K562 (cell line): Measurements from ENCODE around the gene CEP44. TPM values are rescaled to one million over a fixed set of nuclear protein-coding genes. Genes with fewer than 3 reads are reported as not detected.
A peak's percentile ranks its signal among the peaks of the same experiment; 100 is the strongest.

ENCODE experiments used
- BCL6 ChIP-seq: fragments of 250-450 bp; sonication (Bioruptor Pico); IDR thresholded peaks from 2 replicates; pipeline ENCODE4 v1.4.0; 2020
- CC2D1A ChIP-seq: fragments of 450-650 bp; IDR thresholded peaks from 2 replicates; pipeline ENCODE4 v1.6.1; 2017; ENCODE audit warnings: mild to moderate bottlenecking
- FUS ChIP-seq: fragments of 200-400 bp; formaldehyde crosslinking; optimal IDR thresholded peaks from 2 replicates; pipeline ENCODE3; 2017; ENCODE audit warnings: low read depth, low read length
- HDAC1 ChIP-seq, 2 experiments: fragments of 450-650 bp; IDR thresholded peaks; 2 replicates each; pipeline ENCODE4 v1.6.1; 2016 to 2017; ENCODE audit warnings: inconsistent platforms in 1 of 2, mild to moderate bottlenecking in 1 of 2, moderate library complexity in 1 of 2
- HINFP ChIP-seq: fragments of 450-650 bp; conservative IDR thresholded peaks from 2 replicates; pipeline ENCODE4 v1.6.1; 2016; ENCODE audit warnings: missing genetic modification characterization, low read depth, mild to moderate bottlenecking, control low read depth, missing compliant biosample characterization
- KAT2B ChIP-seq: IDR thresholded peaks from one replicate; pipeline ENCODE4 v1.6.1; 2012; ENCODE audit warnings: low read depth, mild to moderate bottlenecking, control low read depth, inconsistent platforms, low read length, moderate library complexity
- KLF16 ChIP-seq: IDR thresholded peaks from 2 replicates; pipeline ENCODE4 v1.6.1; 2016; ENCODE audit warnings: antibody characterized with exemption
- NFATC3 ChIP-seq: fragments of 450-650 bp; IDR thresholded peaks from 2 replicates; pipeline ENCODE4 v1.6.1; 2017; ENCODE audit warnings: mild to moderate bottlenecking
- NFE2 ChIP-seq: IDR thresholded peaks from 2 replicates; pipeline ENCODE4 v1.6.1; 2014; ENCODE audit warnings: antibody characterized with exemption, low read depth
- NFRKB ChIP-seq: fragments of 450-650 bp; IDR thresholded peaks from 2 replicates; pipeline ENCODE4 v1.6.1; 2016; ENCODE audit warnings: low read depth
- NR1H2 ChIP-seq: sonication (generic); formaldehyde crosslinking; IDR thresholded peaks from 2 replicates; pipeline ENCODE4 v1.4.0; 2020; ENCODE audit warnings: mild to moderate bottlenecking, missing genetic modification reagents
- PREB ChIP-seq: sonication (generic); formaldehyde crosslinking; IDR thresholded peaks from 2 replicates; pipeline ENCODE4 v1.8.1; 2023; ENCODE audit warnings: mild to moderate bottlenecking, missing genetic modification reagents
- PTRF ChIP-seq: fragments of 450-650 bp; IDR thresholded peaks from 2 replicates; pipeline ENCODE4 v1.6.1; 2016; ENCODE audit warnings: mild to moderate bottlenecking, missing genetic modification characterization, missing compliant biosample characterization
- RCOR1 ChIP-seq, 2 experiments: IDR thresholded peaks; 2 replicates each; pipeline ENCODE4 v1.6.1; 2012; ENCODE audit warnings: low read depth in 2 of 2, low read length in 2 of 2, borderline replicate concordance in 1 of 2, improper control_type of control experiment in 1 of 2
- SRSF1 ChIP-seq: fragments of 200-400 bp; formaldehyde crosslinking; IDR thresholded peaks from 2 replicates; pipeline ENCODE4 v1.6.1; 2017; ENCODE audit warnings: mild to moderate bottlenecking, low read depth, low read length, moderate library complexity
- TARDBP ChIP-seq: fragments of 450-650 bp; IDR thresholded peaks from 2 replicates; pipeline ENCODE4 v1.6.1; 2016
- TBL1XR1 ChIP-seq, 2 experiments: IDR thresholded peaks; 2 replicates each; pipeline ENCODE4 v1.6.1; 2012; ENCODE audit warnings: improper control_type of control experiment in 2 of 2, low read length in 2 of 2, mild to moderate bottlenecking in 1 of 2
- TOE1 ChIP-seq, 2 experiments: fragments of 450-650 bp in 1 of 2; sonication (generic) in 1 of 2; formaldehyde crosslinking in 1 of 2; IDR thresholded peaks; 2 replicates each; pipeline versions ENCODE4 v1.7.1 to v1.8.0; 2016 to 2022; ENCODE audit warnings: borderline replicate concordance in 2 of 2, mild to moderate bottlenecking in 2 of 2, antibody characterized with exemption in 1 of 2, inconsistent platforms in 1 of 2, low read depth in 1 of 2, missing genetic modification reagents in 1 of 2, moderate library complexity in 1 of 2
- ZKSCAN8 ChIP-seq: fragments of 200-800 bp; sonication (Bioruptor generic); IDR thresholded peaks from 2 replicates; pipeline ENCODE4 v1.6.1; 2016; ENCODE audit warnings: missing genetic modification characterization, missing compliant biosample characterization
- ZNF436 ChIP-seq: fragments of 250-450, 450-650 bp; sonication (Bioruptor Pico); formaldehyde crosslinking; IDR thresholded peaks from 2 replicates; pipeline ENCODE4 v1.7.0; 2020; ENCODE audit warnings: mild to moderate bottlenecking
- ZNF764 ChIP-seq: fragments of 250-450 bp; sonication (Bioruptor Pico); IDR thresholded peaks from 2 replicates; pipeline ENCODE4 v1.4.0; 2020; ENCODE audit warnings: low read depth, mild to moderate bottlenecking, moderate library complexity
- ZNF79 ChIP-seq: fragments of 250-450 bp; sonication (Bioruptor Pico); IDR thresholded peaks from 2 replicates; pipeline ENCODE4 v1.4.0; 2020; ENCODE audit warnings: low read depth, mild to moderate bottlenecking, moderate library complexity
- polyA plus RNA-seq, 8 experiments: library from polyadenylated mRNA; depleted of rRNA in 4 of 8; stranded (reverse) in 5 of 8; unstranded in 3 of 8; fragments of >200 nt; fragmentation: Nextera tagmentation in 2 of 8; fragmentation: Illumina TruSeq in 1 of 8; extraction: Ambion mirVana in 2 of 8; extraction: Trizol in 1 of 8; gene quantifications; 2 replicates each; pipeline versions ENCODE4 v1.2.1 to v1.2.3, GENCODE V29; 2011 to 2014; ENCODE audit warnings: inconsistent platforms in 1 of 8, missing spikeins in 1 of 8
- total RNA-seq, 7 experiments: library from RNA; depleted of rRNA in 6 of 7; stranded (reverse); fragments of >200 nt in 6 of 7; fragmentation: Illumina TruSeq in 2 of 7; extraction: Trizol in 2 of 7; gene quantifications; 2 replicates each; pipeline versions ENCODE4 v1.2.1 to v1.2.3, GENCODE V29; 2011 to 2021; ENCODE audit warnings: low replicate concordance in 1 of 7
- TF ChIP-seq, protein P1 (sequence below), 2 experiments: fragments of 450-650 bp; conservative IDR thresholded peaks; 2 replicates each; pipeline ENCODE4 v1.6.1; 2017; ENCODE audit warnings: mild to moderate bottlenecking in 2 of 2, moderate library complexity in 2 of 2
- TF ChIP-seq, protein P2 (sequence below): fragments of 450-650 bp; formaldehyde crosslinking; IDR thresholded peaks from 2 replicates; pipeline ENCODE4 v1.4.0; 2020; ENCODE audit warnings: mild to moderate bottlenecking, mixed read lengths

The CEP44 gene
- total and polyA plus RNA-seq, 9 of the 15 experiments (the other 6 are each of a cell fraction or from before 2014, with no cell fraction given): 19.6 to 45.0 (median 24.4) TPM

- no peak for TF ChIP-seq BCL6 (CRISPR knock-in tag)
- peak; percentile 40; the same call in 1 of the 2 replicates for TF ChIP-seq NFE2
- no peak for TF ChIP-seq SRSF1
- TF ChIP-seq KLF16: no peak
- TF ChIP-seq ZKSCAN8: no peak
- no peak for TF ChIP-seq HDAC1 (IDR thresholded peaks at IDR 0.05)
- TF ChIP-seq, protein P1, sequence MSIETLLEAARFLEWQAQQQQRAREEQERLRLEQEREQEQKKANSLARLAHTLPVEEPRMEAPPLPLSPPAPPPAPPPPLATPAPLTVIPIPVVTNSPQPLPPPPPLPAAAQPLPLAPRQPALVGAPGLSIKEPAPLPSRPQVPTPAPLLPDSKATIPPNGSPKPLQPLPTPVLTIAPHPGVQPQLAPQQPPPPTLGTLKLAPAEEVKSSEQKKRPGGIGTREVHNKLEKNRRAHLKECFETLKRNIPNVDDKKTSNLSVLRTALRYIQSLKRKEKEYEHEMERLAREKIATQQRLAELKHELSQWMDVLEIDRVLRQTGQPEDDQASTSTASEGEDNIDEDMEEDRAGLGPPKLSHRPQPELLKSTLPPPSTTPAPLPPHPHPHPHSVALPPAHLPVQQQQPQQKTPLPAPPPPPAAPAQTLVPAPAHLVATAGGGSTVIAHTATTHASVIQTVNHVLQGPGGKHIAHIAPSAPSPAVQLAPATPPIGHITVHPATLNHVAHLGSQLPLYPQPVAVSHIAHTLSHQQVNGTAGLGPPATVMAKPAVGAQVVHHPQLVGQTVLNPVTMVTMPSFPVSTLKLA (conservative IDR thresholded peaks at IDR 0.05): no peak
- no peak for TF ChIP-seq NFATC3
- no peak for TF ChIP-seq NR1H2 (CRISPR knock-in tag)
- TF ChIP-seq FUS: no peak
- 0 out of 4 replicates have a peak, but pooled peaks of 1 of the 2 experiments have one; percentile 38 for TF ChIP-seq TBL1XR1 (IDR thresholded peaks at IDR 0.05; ENCODE audit: low read length in 2 of 2)
- TF ChIP-seq ZNF436 (CRISPR knock-in tag): no peak
- no peak for TF ChIP-seq TOE1 (IDR thresholded peaks at IDR 0.05; ENCODE audit: borderline replicate concordance)
- no peak for TF ChIP-seq TOE1 (CRISPR knock-in tag; IDR thresholded peaks at IDR 0.05; ENCODE audit: borderline replicate concordance, low read depth)
- no peak for TF ChIP-seq PTRF
- 0 out of 2 replicates have a peak, but pooled peaks have one; percentile 72 for TF ChIP-seq PREB (CRISPR knock-in tag)
- TF ChIP-seq KAT2B: no peak
- 0 out of 2 replicates have a peak, but pooled peaks have one; percentile 13 for TF ChIP-seq CC2D1A
- no peak for TF ChIP-seq HINFP (tag)
- TF ChIP-seq NFRKB: 0 out of 2 replicates have a peak, but pooled peaks have one; percentile 68
- TF ChIP-seq RCOR1 (IDR thresholded peaks at IDR 0.05; ENCODE audit: borderline replicate concordance in 1 of 2, low read depth in 2 of 2, low read length in 2 of 2): no peak
- TF ChIP-seq ZNF79 (CRISPR knock-in tag): no peak
- TF ChIP-seq, protein P2, sequence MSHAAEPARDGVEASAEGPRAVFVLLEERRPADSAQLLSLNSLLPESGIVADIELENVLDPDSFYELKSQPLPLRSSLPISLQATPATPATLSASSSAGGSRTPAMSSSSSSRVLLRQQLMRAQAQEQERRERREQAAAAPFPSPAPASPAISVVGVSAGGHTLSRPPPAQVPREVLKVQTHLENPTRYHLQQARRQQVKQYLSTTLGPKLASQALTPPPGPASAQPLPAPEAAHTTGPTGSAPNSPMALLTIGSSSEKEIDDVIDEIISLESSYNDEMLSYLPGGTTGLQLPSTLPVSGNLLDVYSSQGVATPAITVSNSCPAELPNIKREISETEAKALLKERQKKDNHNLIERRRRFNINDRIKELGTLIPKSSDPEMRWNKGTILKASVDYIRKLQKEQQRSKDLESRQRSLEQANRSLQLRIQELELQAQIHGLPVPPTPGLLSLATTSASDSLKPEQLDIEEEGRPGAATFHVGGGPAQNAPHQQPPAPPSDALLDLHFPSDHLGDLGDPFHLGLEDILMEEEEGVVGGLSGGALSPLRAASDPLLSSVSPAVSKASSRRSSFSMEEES (CRISPR knock-in tag): no peak
- TF ChIP-seq TARDBP: no peak
- no peak for TF ChIP-seq ZNF764 (CRISPR knock-in tag)
Measured at GRCh38 chr4:174282836-174283506, 740 bp upstream of the CEP44 start (continued).
